GM15510 (cell line): ENCODE measurements around the gene MBP.

Source experiments
- POLR2A ChIP-seq: IDR thresholded peaks from 3 replicates; pipeline ENCODE4 v1.6.1; 2011; ENCODE audit warnings: borderline replicate concordance; ENCODE audit not compliant: insufficient read length; ENCODE audit errors: extremely low read depth

The MBP gene

DNA sequence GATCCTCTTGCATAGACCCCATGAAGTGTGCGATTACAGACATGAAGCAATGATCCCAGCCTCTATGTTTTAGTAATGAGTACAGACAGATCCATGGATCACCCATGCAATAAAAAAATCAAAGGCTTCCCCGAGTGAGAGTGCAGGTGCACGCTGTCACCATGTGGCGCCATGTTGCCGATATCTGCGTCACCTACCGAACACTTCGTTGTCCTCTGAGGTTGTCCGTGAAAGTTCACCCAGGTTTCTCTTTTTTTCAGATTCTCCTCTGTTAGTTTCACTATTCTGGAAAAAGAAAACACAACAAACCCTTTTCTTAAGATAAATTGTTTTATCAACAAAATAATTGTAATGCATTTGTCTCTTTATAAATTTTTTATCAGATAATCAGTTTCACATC, 66.5 kb downstream of the MBP start:
- no peak for TF ChIP-seq POLR2A

GRCh38 chr18:77065221-77065981, 67.2 kb downstream of the MBP start:
- TF ChIP-seq POLR2A = no peak

GRCh38 chr18:77063260-77063659, 69.3 kb downstream of the MBP start:
- peak; percentile 17 for TF ChIP-seq POLR2A

DNA sequence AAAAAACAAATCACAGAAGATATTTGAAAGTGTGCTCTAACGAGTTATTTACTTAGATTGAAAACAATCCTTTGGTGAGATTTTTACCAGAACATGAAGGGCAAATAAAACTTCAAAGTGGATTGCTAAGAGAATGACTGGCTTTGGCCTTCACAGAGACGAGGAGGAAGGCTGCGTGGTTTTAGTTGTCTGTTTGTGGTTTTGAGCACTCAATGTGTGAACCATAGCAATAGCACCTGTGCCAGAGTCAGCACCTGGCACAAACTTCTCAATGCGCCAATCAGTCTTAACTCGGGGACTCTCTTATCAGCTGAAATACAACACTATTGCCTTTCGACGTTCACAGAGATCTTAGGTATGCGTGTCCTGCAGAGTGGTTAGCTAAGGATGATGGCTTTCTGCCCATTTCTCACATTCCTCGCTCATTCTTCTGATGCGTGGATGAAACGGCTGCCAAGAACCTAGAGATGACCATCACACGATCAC, 70.0 kb downstream of the MBP start:
- TF ChIP-seq POLR2A = no peak

GRCh38 chr18:77061946-77062517, 70.6 kb downstream of the MBP start:
- no peak for TF ChIP-seq POLR2A

DNA sequence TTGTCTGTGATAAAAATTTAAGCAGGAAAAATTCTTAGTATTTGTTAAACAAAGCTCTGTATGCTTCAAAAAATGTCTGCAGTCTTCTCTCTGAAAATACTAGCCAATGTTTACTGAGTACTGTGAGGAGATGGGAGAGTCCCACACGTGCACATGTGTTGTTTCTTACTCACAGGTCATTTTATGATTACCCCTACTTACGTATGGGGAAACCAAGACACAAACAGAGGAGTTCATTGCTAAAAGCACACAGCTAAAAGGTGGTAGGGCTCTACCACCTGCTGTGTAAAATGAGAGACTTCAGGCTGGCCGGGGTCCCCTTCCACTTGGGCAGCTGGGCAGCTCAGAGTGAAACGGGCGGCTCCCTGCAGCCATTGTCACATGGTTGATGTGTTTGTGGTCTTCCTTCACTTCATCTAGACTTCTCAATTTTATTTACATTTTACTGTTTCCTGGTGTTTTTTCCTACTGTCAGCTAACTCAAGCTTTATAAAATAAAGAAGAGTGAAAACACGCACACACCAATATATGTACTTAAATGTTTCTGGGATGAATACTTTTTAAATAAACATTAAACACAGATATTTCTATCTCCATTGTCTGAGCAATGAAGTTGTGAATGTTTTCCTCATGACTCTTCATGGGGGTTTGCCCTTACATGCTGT, 71.2 kb downstream of the MBP start:
- no peak for TF ChIP-seq POLR2A

DNA sequence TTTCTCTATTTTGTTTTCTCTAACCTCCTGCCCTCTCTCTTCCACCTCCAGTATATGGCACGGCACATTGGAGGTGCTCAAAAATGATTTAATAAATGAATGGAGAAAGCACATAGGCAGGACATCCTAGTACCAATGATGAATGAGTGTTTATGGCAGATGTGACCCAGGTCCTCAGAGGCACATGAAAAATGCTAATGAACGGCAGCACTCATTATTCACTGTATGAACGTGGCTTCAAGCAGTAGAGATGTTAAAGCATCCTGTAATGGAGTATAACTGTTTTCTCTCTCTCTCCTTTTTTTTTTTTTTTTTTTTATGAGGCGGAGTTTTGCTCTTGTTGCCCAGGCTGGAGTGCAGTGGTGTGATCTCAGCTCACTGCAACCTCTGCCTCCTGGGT, 72.4 kb downstream of the MBP start:
- no peak for TF ChIP-seq POLR2A

GRCh38 chr18:77059294-77059916, 73.2 kb downstream of the MBP start:
- no peak for TF ChIP-seq POLR2A

GRCh38 chr18:77058290-77058835, 74.2 kb downstream of the MBP start:
- no peak for TF ChIP-seq POLR2A

DNA sequence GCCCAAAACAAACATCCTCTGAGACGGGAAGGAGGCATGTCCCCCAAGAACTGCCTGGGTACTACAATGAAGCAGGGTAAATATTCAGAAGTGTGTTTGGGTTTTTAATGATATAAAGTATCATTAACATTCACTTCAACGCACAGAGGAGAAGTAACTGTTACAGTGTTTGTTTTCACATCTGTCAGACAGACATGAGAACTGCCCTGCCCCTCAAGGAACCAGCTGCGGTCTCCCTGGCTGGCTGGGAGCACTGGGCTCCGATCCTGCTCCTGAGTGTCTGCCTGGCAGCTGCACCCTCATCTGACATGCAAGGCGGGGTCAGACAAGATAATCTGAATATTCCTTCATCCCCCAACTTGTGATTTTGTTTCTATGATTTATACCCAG, 75.6 kb downstream of the MBP start:
- no peak for TF ChIP-seq POLR2A

DNA sequence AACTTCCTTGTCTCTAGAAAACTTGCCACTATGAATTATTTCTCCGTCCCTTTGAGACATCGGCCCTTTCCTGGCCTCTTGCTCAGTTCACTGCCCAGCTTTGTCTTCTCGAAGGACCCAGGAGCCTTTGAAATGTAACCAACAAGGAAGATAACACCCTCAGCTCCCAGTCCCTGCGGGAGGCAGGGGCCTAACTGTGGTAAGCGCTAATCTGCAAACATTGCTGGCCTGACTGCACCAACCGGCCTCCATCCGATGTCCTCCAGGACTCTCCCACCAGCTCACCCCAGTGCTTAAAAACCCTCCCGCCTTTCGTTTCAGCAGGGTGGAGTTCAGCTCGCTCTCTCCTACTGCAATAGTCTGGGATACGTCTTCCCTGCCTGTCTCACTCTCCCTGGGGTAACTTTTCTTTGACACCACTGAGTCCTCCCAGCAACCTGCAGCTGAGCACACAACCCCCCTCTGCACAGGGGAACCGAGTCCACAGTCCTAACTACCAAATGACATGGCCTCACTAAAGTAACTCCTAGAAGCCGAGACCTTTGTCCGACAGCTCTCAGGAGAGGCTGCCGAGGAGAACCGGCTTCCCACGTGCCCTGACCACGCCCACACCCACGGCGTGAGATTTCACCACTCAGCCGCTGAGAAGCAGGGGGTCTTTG, 76.1 kb downstream of the MBP start:
- TF ChIP-seq POLR2A = no peak

DNA sequence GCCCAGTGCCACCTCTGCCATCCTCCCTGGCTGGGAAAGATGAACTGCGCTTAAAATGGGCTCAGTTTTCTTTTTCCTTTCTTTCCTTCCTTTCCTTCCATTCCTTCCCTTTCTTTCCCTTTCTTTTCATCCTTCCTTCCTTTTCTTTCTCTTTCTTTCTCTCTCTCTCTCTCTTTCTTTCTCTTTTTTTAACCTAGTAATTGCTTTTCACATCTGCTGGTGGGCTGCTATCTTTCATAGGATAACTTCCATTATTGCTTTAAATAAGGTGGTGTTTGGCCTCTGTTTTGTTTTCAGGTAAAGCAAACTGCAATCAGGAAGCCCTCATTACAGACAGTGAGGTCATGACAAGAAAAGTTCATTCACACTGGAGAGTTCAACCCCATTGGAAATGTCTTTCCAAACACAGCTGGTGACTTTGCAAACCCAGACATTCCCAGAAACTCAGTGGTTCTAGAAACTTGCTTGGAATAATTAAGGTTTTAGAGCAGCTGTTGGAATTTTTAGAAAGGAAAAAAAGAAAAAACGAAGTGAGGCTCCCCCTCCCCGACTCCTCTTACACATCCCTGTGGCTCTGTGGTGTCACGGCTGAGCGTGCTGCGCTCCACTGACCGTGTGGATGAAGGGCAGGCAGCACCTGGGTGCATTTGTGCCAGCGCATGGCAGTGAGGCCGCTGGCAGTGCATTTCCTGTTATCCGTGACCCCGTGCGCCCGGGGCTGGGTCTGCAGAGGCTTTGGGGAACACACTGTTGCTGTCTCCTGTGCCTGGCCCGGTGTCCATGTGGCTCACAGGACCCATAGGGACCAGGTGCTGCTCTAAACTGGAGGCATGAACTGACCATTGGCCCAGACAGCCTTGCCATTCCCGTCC, 76.9 kb downstream of the MBP start:
- no peak for TF ChIP-seq POLR2A

DNA sequence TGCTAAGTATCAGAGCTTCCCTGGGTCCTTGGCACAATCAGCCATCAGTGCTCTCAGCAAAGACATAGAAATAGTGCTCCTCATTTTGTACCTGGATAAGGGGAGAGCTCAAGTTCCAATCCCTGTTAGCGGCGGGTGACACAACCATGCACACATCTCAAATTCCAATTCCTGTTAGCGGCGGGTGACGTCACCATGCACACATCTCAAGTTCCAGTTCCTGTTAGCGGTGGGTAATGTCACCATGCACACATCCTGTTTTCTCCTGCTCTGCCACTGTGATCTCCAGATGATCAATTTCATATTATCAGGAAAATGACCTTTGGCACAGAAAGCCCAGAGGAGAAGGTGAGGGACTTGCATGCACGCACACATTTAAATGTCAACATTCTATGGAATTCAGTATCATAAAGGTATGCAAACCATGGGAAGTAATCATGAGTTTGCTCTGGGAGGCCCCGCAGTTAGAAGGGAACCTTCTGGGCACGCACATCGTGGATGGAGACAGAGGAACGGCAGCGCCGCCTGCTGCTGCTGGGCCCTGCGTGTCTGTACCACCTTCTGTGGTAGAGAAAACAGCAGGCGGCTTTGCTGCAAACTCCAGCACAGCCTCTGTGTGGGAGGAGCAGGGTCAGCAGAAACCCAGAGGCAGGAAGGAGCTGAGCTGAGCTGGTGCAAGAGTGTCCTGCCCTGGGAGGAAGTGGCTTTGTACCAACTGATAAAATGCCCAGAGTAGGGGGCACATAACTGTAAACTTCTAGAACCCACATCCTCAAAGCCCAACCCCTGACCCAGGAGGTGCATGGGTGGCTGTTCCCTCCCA, 77.8 kb downstream of the MBP start:
- peak; percentile 13 for TF ChIP-seq POLR2A
